Measurements from ENCODE around the gene UNC5C. TPM values are rescaled to one million over a fixed set of nuclear protein-coding genes. Genes with fewer than 3 reads are reported as not detected.
A peak's percentile ranks its signal among the peaks of the same experiment; 100 is the strongest.

UNC5C gene
- total and polyA plus RNA-seq, 7 experiments from 2014 or later, result not detected

- Histone ChIP-seq H3K9me3 (ENCODE audit: control insufficient read depth in 2 of 3, low read length in 3 of 3) (no peaks in the 10 kb centered on the region), H3K36me3 (ENCODE audit: control insufficient read depth in 2 of 3, insufficient read depth in 3 of 3, low read length in 3 of 3) (no peaks in the 10 kb centered on the region), H3K4me1 (ENCODE audit: control insufficient read depth in 2 of 2, insufficient read depth in 2 of 2, low read length in 2 of 2) (no peaks in the 10 kb centered on the region), H3K4me3 (ENCODE audit: low read length) (no peak overlapping the region), H3K27ac (ENCODE audit: low read depth, low read length) (no peak overlapping the region), H3K27me3 (ENCODE audit: control insufficient read depth in 2 of 2, insufficient read depth in 2 of 2, low read length in 2 of 2) (no peaks in the 10 kb centered on the region)
- intact Hi-C loops (cut with micrococcal nuclease), result loop anchor here in 1 of 2 donors (10.0 kb wide), 1 partner anchor 383 kb away; the partner anchor contains the start of gene UNC5C
- DNase-seq, result no peak
- ChIA-PET CTCF (interaction anchor here (1.5 kb wide), 1 partner anchor 13 kb away, joined by 4 read pairs; no protein-coding TSS in a partner anchor), POLR2A (no interaction called here)
- peaks cover 0 to 25% (median 4%) of the 10 kb centered on the region in 7 donors for H3K4me1 Mint-ChIP-seq
- no peak for ATAC-seq
- H3K27ac Mint-ChIP-seq, result no peak overlapping the region
- H3K9me3 Mint-ChIP-seq, result no peaks in the 10 kb centered on the region
- H3K36me3 Mint-ChIP-seq, result no peaks in the 10 kb centered on the region
- H3K4me3 Mint-ChIP-seq, result no peak overlapping the region
- peaks cover 0 to 36% (median 0%) of the 10 kb centered on the region in 5 donors for H3K27me3 Mint-ChIP-seq
These were observed 386.8 kb downstream of the UNC5C start for GRCh38 chr4:95161781-95162469.

DNA sequence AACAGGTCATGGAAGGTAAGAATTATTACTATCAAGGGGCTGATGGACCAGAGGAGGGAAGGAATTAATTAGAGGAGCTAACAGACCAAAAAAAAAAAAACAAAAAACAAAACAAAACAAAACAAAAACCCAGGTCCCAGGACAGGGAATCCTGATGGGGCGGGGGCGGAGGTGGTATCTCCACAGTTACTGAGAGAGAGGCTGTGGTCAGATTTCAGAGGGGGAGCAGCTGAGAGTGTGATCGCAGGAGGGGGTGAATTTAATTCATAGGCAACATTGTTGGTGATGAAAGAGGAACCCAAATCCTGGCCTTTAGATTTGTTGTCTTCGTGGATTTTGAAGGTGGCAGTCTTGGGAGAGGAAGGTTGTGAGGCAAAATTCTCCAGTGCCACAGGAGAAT is 389.4 kb downstream of the UNC5C start:
- no peaks in the 10 kb centered on the region for H3K9me3 ChIP-seq (ENCODE audit: control insufficient read depth in 2 of 3, low read length in 3 of 3)
- H3K4me1 Mint-ChIP-seq, result peaks cover 12 to 44% (median 16%) of the 10 kb centered on the region in 7 donors
- intact Hi-C loops (cut with micrococcal nuclease), result loop anchor here (5.0 kb wide), 2 partner anchors 388 to 1993 kb away; partner anchors contain the start of gene UNC5C (in 1 of the 2)
- H3K4me3 ChIP-seq (ENCODE audit: low read length), result no peak overlapping the region
- H3K36me3 ChIP-seq (ENCODE audit: control insufficient read depth in 2 of 3, insufficient read depth in 3 of 3, low read length in 3 of 3), result no peaks in the 10 kb centered on the region
- peaks cover 4 to 11% of the 10 kb centered on the region in 2 donors for H3K4me1 ChIP-seq (ENCODE audit: control insufficient read depth in 2 of 2, insufficient read depth in 2 of 2, low read length in 2 of 2)
- ATAC-seq (no peak), DNase-seq (no peak)
- peak overlapping the region in 2 of 9 donors; percentile 12 to 42 for H3K27ac Mint-ChIP-seq
- no peaks in the 10 kb centered on the region for H3K27me3 ChIP-seq (ENCODE audit: control insufficient read depth in 2 of 2, insufficient read depth in 2 of 2, low read length in 2 of 2)
- peaks cover 0 to 1% (median 0%) of the 10 kb centered on the region in 5 donors for H3K36me3 Mint-ChIP-seq
- no peak overlapping the region for H3K27ac ChIP-seq (ENCODE audit: low read depth, low read length)
- H3K9me3 Mint-ChIP-seq, result no peaks in the 10 kb centered on the region
- ChIA-PET POLR2A (no interaction called here), CTCF (interaction anchor here (0.6 to 1.6 kb wide), 3 partner anchors 8 to 1694 kb away, joined by 3 to 5 read pairs (median 3); no protein-coding TSS in a partner anchor)
- H3K27me3 Mint-ChIP-seq, result peaks cover 0 to 39% (median 0%) of the 10 kb centered on the region in 5 donors
- no peak overlapping the region for H3K4me3 Mint-ChIP-seq

DNA sequence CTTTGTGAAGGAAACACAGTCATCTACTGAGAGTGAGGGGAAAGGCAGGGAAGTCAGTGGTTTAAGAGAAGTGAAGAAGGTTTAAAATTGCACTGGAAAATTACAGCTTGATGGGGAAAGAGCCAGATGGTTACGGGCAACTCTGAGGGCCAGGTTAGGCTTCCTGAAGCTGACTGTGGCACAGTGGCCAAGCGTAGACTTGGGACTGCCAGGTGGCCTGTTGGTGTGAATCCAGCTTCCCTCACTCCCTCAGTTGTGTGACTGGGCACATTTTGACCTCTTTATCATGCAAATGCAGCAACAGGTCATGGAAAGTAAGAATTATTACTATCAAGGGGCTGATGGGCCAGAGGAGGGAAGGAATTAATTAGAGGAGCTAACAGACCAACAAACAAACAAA is 390.1 kb downstream of the UNC5C start:
- Histone ChIP-seq H3K4me3 (ENCODE audit: low read length) (no peak overlapping the region), H3K9me3 (ENCODE audit: control insufficient read depth in 2 of 3, low read length in 3 of 3) (no peaks in the 10 kb centered on the region), H3K27me3 (ENCODE audit: control insufficient read depth in 2 of 2, insufficient read depth in 2 of 2, low read length in 2 of 2) (no peaks in the 10 kb centered on the region), H3K36me3 (ENCODE audit: control insufficient read depth in 2 of 3, insufficient read depth in 3 of 3, low read length in 3 of 3) (no peaks in the 10 kb centered on the region), H3K27ac (ENCODE audit: low read depth, low read length) (no peak overlapping the region), H3K4me1 (ENCODE audit: control insufficient read depth in 2 of 2, insufficient read depth in 2 of 2, low read length in 2 of 2) (peaks cover 4 to 11% of the 10 kb centered on the region in 2 donors)
- Mint-ChIP-seq H3K27ac (peak overlapping the region in 1 of 9 donors; percentile 41), H3K27me3 (peaks cover 0 to 41% (median 0%) of the 10 kb centered on the region in 5 donors), H3K4me3 (peak overlapping the region in 1 of 10 donors; percentile 16), H3K9me3 (no peaks in the 10 kb centered on the region), H3K36me3 (peaks cover 0 to 1% (median 0%) of the 10 kb centered on the region in 5 donors), H3K4me1 (peaks cover 12 to 44% (median 16%) of the 10 kb centered on the region in 7 donors)
- CTCF ChIA-PET, result interaction anchor here (0.6 to 1.6 kb wide), 3 partner anchors 9 to 1695 kb away, joined by 3 to 5 read pairs (median 3); no protein-coding TSS in a partner anchor
- DNase-seq (no peak), ATAC-seq (no peak)
- intact Hi-C loops (cut with micrococcal nuclease), result loop anchor here (5.0 kb wide), 2 partner anchors 389 to 1994 kb away; partner anchors contain the start of gene UNC5C (in 1 of the 2)
- POLR2A ChIA-PET, result no interaction called here

GRCh38 chr4:95158045-95158444 is 390.7 kb downstream of the UNC5C start:
- H3K9me3 Mint-ChIP-seq, result no peaks in the 10 kb centered on the region
- ChIA-PET POLR2A (no interaction called here), CTCF (interaction anchor here (1.6 kb wide), 1 partner anchor 10 kb away, joined by 5 read pairs; no protein-coding TSS in a partner anchor)
- Histone ChIP-seq H3K9me3 (ENCODE audit: control insufficient read depth in 2 of 3, low read length in 3 of 3) (no peaks in the 10 kb centered on the region), H3K27me3 (ENCODE audit: control insufficient read depth in 2 of 2, insufficient read depth in 2 of 2, low read length in 2 of 2) (no peaks in the 10 kb centered on the region), H3K4me1 (ENCODE audit: control insufficient read depth in 2 of 2, insufficient read depth in 2 of 2, low read length in 2 of 2) (peaks cover 4 to 11% of the 10 kb centered on the region in 2 donors), H3K4me3 (ENCODE audit: low read length) (no peak overlapping the region), H3K27ac (ENCODE audit: low read depth, low read length) (no peak overlapping the region), H3K36me3 (ENCODE audit: control insufficient read depth in 2 of 3, insufficient read depth in 3 of 3, low read length in 3 of 3) (no peaks in the 10 kb centered on the region)
- ATAC-seq, result no peak
- H3K36me3 Mint-ChIP-seq, result peaks cover 0 to 1% (median 0%) of the 10 kb centered on the region in 5 donors
- intact Hi-C loops (cut with micrococcal nuclease), result loop anchor here (5.0 kb wide), 2 partner anchors 389 to 1994 kb away; partner anchors contain the start of gene UNC5C (in 1 of the 2)
- H3K4me3 Mint-ChIP-seq, result no peak overlapping the region
- peaks cover 12 to 44% (median 16%) of the 10 kb centered on the region in 7 donors for H3K4me1 Mint-ChIP-seq
- DNase-seq, result no peak
- no peak overlapping the region for H3K27ac Mint-ChIP-seq
- peaks cover 0 to 45% (median 0%) of the 10 kb centered on the region in 5 donors for H3K27me3 Mint-ChIP-seq

- Mint-ChIP-seq H3K36me3 (peaks cover 0 to 1% (median 0%) of the 10 kb centered on the region in 5 donors), H3K9me3 (no peaks in the 10 kb centered on the region), H3K4me3 (no peak overlapping the region), H3K27me3 (peaks cover 0 to 45% (median 0%) of the 10 kb centered on the region in 5 donors), H3K4me1 (peaks cover 12 to 44% (median 16%) of the 10 kb centered on the region in 7 donors), H3K27ac (no peak overlapping the region)
- H3K27me3 ChIP-seq (ENCODE audit: control insufficient read depth in 2 of 2, insufficient read depth in 2 of 2, low read length in 2 of 2), result no peaks in the 10 kb centered on the region
- H3K9me3 ChIP-seq (ENCODE audit: control insufficient read depth in 2 of 3, low read length in 3 of 3), result no peaks in the 10 kb centered on the region
- peaks cover 4 to 11% of the 10 kb centered on the region in 2 donors for H3K4me1 ChIP-seq (ENCODE audit: control insufficient read depth in 2 of 2, insufficient read depth in 2 of 2, low read length in 2 of 2)
- no peak for ATAC-seq
- H3K4me3 ChIP-seq (ENCODE audit: low read length), result no peak overlapping the region
- ChIA-PET CTCF (no interaction called here), POLR2A (no interaction called here)
- H3K36me3 ChIP-seq (ENCODE audit: control insufficient read depth in 2 of 3, insufficient read depth in 3 of 3, low read length in 3 of 3), result no peaks in the 10 kb centered on the region
- no peak for DNase-seq
- H3K27ac ChIP-seq (ENCODE audit: low read depth, low read length), result no peak overlapping the region
- intact Hi-C loops (cut with micrococcal nuclease), result loop anchor here (5.0 kb wide), 2 partner anchors 390 to 1995 kb away; partner anchors contain the start of gene UNC5C (in 1 of the 2)
These were observed 391.2 kb downstream of the UNC5C start for GRCh38 chr4:95157596-95157995.

GRCh38 chr4:95156452-95156765 is 392.4 kb downstream of the UNC5C start:
- peak overlapping the region in 7 of 9 donors; percentile 55 to 86 (median 71) for H3K27ac Mint-ChIP-seq
- ATAC-seq, result no peak

More at GRCh38 chr4:95156452-95156765, 392.4 kb downstream of the UNC5C start:
- Mint-ChIP-seq H3K27me3 (peaks cover 0 to 45% (median 0%) of the 10 kb centered on the region in 5 donors), H3K4me3 (peak overlapping the region in 4 of 10 donors; percentile 58 to 78 (median 76)), H3K4me1 (peaks cover 12 to 40% (median 16%) of the 10 kb centered on the region in 7 donors), H3K36me3 (peaks cover 0 to 1% (median 0%) of the 10 kb centered on the region in 5 donors), H3K9me3 (no peaks in the 10 kb centered on the region)
- no peaks in the 10 kb centered on the region for H3K9me3 ChIP-seq (ENCODE audit: control insufficient read depth in 2 of 3, low read length in 3 of 3)
- POLR2A ChIA-PET, result no interaction called here
- H3K4me1 ChIP-seq (ENCODE audit: control insufficient read depth in 2 of 2, insufficient read depth in 2 of 2, low read length in 2 of 2), result peaks cover 4 to 11% of the 10 kb centered on the region in 2 donors
- H3K36me3 ChIP-seq (ENCODE audit: control insufficient read depth in 2 of 3, insufficient read depth in 3 of 3, low read length in 3 of 3), result no peaks in the 10 kb centered on the region
- intact Hi-C loops (cut with micrococcal nuclease), result loop anchor here (1.0 to 5.0 kb wide), 4 partner anchors 10 to 1996 kb away; partner anchors contain the start of gene UNC5C (in 1 of the 2)
- no peaks in the 10 kb centered on the region for H3K27me3 ChIP-seq (ENCODE audit: control insufficient read depth in 2 of 2, insufficient read depth in 2 of 2, low read length in 2 of 2)
- no peak overlapping the region for H3K27ac ChIP-seq (ENCODE audit: low read depth, low read length)
- DNase-seq, result no peak
- no peak overlapping the region for H3K4me3 ChIP-seq (ENCODE audit: low read length)
- CTCF ChIA-PET, result no interaction called here
